Activated CD4-positive, alpha-beta T cell treated with anti-CD3 and anti-CD28 coated beads, Interleukin-2, amount 50 U/mL, for 24 hours (primary cell): ENCODE measurements around the gene TAS2R40.

ENCODE experiments used
- DNase-seq, 2 donors: peaks; one replicate each; pipeline ENCODE4 v3.0.0-alpha.2; 2020; ENCODE audit warnings: low read depth in 1 of 2, low spot score in 1 of 2

TAS2R40 gene

GRCh38 chr7:143222782-143223181 lies 945 bp downstream of the TAS2R40 start:
- no peak for DNase-seq

DNA sequence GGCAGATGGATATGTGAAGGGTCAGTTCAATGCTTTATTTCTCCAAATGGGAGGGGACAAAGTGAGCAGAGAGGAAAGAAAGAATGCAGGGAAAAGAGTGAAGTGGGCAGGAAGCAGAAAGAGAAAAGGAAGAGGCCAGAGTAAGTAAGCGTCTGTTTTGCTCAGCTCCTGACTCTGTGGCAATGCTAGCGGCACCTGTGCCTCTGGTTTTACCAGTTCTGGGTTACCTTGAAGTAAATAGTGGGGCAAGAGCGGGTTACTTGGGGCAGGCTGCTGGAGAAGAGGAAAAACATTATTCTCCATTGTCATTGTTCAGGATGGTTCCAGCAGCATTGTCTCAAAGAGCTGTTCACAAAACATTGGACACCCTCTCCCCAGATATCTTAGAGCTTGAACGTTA lies 1.9 kb downstream of the TAS2R40 start:
- DNase-seq, result no peak

DNA sequence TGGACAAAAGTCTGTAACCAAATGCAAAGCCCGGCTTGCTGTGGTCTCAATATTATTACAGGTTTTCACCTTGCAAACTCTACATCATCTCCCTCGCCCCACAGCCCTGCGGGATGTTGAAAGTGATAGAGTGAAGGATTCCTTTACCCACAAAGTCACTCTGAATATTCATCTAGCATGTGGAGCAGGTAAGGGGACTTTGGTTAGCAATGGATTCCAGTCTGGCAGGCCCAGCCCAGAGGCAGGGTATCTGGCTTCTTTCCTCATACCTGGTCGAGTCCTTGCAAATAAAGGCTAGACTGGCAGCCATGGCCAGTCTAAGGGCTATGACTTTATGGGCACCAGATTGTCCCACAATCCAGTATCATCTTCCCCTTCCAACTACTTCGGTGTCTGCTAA lies 3.2 kb downstream of the TAS2R40 start:
- DNase-seq, result no peak

GRCh38 chr7:143227806-143228205 lies 6.0 kb downstream of the TAS2R40 start:
- no peak for DNase-seq

- DNase-seq, result no peak
These were observed 7.4 kb downstream of the TAS2R40 start for GRCh38 chr7:143229054-143229790.

- no peak for DNase-seq
These were observed 9.0 kb downstream of the TAS2R40 start for GRCh38 chr7:143230602-143231457.

DNA sequence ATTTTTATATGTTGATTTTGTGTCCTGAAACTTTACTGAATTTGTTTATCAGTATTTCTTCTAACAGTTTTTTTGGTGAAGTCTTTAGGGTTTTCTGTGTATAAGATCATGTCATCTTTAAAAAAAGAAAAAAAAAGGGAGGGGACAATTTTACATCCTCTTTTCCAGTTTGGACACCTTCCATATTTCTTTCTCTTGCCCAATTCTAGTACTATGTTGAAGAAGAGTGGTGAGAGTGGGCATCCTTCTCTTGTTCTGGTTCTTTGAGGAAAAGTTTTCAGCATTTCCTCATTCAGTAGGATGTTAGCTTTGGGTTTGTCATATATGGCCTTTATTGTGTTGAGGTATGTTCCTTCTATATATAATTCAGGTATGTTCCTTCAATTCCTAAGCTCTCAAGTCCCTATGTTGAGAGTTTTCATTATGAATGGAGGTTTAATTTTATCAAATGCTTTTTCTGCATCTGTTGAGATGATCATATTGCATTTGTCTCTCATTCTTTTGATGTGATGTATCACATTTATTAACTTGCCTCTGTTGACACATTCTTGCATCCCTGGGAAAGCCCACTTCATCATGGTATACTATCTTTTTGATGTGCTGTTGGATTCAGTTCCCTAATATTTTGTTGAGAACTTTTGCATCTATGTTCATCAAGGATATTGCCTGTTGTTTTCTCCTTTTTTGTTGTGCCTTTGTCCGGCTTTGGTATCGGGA lies 12.1 kb downstream of the TAS2R40 start:
- DNase-seq, result no peak

- no peak for DNase-seq
These were observed 12.7 kb downstream of the TAS2R40 start for GRCh38 chr7:143234533-143234875.

- DNase-seq, result no peak
These were observed 13.7 kb downstream of the TAS2R40 start for GRCh38 chr7:143235561-143235960.

- no peak for DNase-seq
These were observed 14.7 kb downstream of the TAS2R40 start for GRCh38 chr7:143236408-143236990.

DNA sequence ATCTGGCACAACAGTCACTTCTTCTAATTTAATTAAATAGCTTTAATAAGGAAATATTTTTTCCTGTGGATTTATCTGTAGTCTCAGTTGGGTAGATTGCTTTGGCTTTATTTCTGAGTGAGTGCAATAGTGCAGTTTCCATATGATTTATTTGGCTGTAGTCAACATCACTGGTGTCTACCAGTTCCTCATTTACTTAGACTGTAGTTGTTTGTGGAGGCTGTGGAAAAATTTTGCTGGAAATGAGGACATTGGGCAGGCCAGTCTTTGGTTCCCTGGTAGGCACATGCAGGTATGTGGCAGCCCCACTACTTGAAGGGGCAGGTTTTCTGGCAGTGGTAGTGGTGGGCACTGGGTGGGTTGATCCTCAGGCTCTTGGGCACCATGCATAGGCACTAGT lies 15.5 kb downstream of the TAS2R40 start:
- no peak for DNase-seq

GRCh38 chr7:143238289-143238980 lies 16.6 kb downstream of the TAS2R40 start:
- no peak for DNase-seq

DNA sequence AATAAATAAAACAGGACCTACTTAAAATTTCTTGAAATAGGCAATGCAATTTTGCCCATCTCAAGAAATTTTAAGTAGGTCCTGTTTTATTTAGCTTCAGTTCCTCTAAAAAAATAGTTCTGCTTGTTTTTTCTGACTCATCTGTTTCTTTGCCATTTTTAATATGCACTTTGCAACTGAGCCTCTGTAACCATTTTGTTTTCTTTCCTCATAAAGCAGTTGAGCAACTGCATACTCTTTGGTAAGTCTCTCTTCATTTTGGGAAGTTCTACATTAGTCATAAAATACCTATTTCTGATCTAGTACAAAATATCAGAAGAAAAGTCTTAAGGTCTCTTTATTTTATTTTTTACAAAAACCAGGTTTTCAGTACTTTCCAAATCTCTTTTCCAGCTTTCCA lies 18.0 kb downstream of the TAS2R40 start:
- no peak for DNase-seq

DNA sequence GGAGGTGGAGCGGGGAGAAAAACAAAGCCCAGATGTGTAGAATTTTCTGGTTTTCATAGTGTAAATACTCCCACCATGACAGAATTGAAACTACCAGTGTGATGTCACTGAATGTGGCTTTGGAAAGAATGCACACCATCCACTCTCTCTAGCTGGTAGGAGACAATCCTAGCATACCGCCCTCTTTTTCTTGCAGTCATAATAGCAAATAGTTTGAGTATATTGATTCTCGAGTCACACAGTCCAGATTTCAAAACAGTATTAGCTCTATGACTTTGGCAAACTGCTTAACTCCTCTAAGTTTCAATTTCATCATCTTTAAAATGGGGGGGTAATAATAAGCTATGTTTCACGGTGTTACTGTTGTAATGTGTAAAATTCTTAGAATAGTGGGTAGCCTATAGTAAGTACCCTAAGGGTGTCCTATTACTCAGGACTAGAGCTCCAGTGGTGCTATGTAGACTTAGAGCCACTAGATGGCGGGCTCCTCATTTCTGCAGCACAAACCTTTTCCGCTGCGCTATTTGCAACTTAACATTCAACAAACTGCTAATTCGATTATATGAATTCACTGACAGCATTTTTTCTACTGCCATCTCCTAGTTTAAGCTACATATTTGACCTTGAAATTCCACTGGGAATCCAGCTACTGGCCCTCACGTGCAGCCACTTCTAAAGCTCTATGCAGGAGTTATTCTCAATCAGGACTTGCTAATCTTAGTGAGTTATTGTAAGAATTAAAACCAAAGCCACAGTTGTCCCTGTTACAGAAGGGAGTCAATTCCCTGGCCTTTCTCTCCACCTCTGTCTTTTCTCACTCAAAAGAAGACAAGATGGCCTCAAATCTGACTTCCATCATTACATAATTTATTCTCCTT lies 18.7 kb downstream of the TAS2R40 start:
- peak in 1 of 2 donors; percentile 53 for DNase-seq

- DNase-seq, result no peak
These were observed 20.5 kb downstream of the TAS2R40 start for GRCh38 chr7:143242306-143242705.

DNA sequence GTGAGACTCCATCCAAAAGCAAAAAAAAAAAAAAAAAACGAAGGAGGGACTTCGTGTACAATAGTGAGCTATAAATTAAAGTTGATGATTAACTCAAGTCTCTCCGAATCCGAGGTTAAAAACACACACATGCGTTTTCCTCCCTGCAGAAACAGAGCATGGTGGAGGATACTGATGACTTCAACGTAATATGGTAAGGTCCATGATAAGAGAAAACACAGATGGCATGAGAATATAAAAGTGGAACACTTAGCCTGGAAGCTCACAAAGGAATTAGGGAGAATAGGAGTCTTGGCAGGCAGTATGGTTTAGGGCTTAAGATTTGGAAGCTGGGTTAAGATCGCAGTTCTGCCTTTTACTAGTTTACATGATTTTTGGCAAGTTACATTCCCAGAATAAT lies 21.3 kb downstream of the TAS2R40 start:
- DNase-seq, result no peak

GRCh38 chr7:143243614-143244013 lies 21.8 kb downstream of the TAS2R40 start:
- no peak for DNase-seq

DNA sequence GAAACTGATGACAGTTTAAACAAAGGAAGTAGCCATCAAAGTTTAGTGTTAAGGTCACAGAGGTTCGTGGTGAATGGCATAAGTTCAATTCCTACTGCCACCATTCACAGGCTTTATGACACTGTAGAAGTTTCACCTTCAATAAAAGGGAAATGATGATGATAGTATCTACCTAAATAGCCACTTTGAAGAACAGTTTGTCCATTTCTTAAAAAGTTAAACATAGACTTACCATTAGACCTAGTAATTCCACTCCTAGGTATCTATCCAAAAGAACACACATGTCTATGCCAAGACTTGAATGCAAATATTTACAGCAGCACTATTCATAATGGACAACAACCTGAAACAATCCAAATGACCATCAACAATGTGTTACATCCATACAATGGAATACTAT lies 22.5 kb downstream of the TAS2R40 start:
- no peak for DNase-seq

- no peak for DNase-seq
These were observed 23.3 kb downstream of the TAS2R40 start for GRCh38 chr7:143245123-143245522.

DNA sequence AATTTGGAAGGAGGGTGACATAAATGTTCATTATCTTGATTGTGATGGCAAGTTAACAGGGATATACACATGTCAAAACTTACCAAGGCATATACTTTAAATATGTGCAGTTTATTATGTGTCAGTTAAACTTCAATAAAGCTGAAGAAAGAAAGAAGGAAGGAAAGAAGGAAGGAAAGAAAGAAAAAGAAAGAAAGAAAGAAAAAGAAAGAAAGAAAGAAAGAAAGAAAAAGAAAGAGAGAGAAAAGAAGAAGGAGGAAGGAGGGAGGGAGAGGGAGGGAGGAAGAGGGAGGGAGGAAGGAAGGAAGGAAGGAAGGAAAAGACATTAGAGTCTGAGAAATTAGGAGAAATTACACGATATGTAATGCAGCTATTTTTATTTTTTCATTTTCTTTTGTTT lies 25.5 kb downstream of the TAS2R40 start:
- DNase-seq, result no peak
